BLaER1 treated with 17β-estradiol and CSF1 and Interleukin-3, amounts not matched to agents 10 nM and 100 nM (cell line): ENCODE results near the gene FAM83E.
A peak's percentile ranks its signal among the peaks of the same experiment; 100 is the strongest.

ENCODE experiments used
- H3K27ac ChIP-seq, 11 experiments: shearing (Covaris generic); formaldehyde crosslinking; 2 replicates each; pipeline ENCODE4 v1.8.1; 2022
- H3K27me3 ChIP-seq, 11 experiments: shearing (Covaris generic); formaldehyde crosslinking; 2 replicates each; pipeline ENCODE4 v1.8.1; 2022
- H3K36me3 ChIP-seq, 11 experiments: shearing (Covaris generic); formaldehyde crosslinking; 2 replicates each; pipeline ENCODE4 v1.8.1; 2022
- H3K4me1 ChIP-seq, 10 experiments: shearing (Covaris generic); formaldehyde crosslinking; 2 replicates each; pipeline ENCODE4 v1.8.1; 2022
- H3K4me2 ChIP-seq, 11 experiments: shearing (Covaris generic); formaldehyde crosslinking; 2 replicates each; pipeline ENCODE4 v1.8.1; 2022
- H3K4me3 ChIP-seq, 10 experiments: shearing (Covaris generic); formaldehyde crosslinking; 2 replicates each; pipeline ENCODE4 v1.8.1; 2022
- H3K9ac ChIP-seq, 11 experiments: shearing (Covaris generic); formaldehyde crosslinking; 2 replicates each; pipeline ENCODE4 v1.8.1; 2022
- H3K9me3 ChIP-seq, 11 experiments: shearing (Covaris generic); formaldehyde crosslinking; replicated peaks in 1 of 11; 2 replicates each; pipeline ENCODE4 v1.8.1; 2022
- H4K20me1 ChIP-seq, 11 experiments: shearing (Covaris generic); formaldehyde crosslinking; 2 replicates each; pipeline ENCODE4 v1.8.1; 2022
- Cebpa-rat ChIP-seq, 11 experiments: shearing (Covaris generic); IDR thresholded peaks; 2 replicates each; pipeline ENCODE4 v1.8.1; 2022

The FAM83E gene

GRCh38 chr19:48656840-48657474 lies 42.1 kb upstream of the FAM83E start:
- no peaks in the 10 kb centered on the region; a peak in 1 of 22 replicates for H3K9me3 ChIP-seq
- H3K4me1 ChIP-seq, result peaks cover 39 to 70% (median 57%) of the 10 kb centered on the region in 10 experiments
- H4K20me1 ChIP-seq, result no peaks in the 10 kb centered on the region
- no peak for TF ChIP-seq Cebpa-rat (IDR thresholded peaks at IDR 0.05)
- no peaks in the 10 kb centered on the region for H3K36me3 ChIP-seq
- peak overlapping the region in 2 of 11 experiments; percentile 4 to 26; a peak in 2 of 22 replicates for H3K4me2 ChIP-seq
- H3K4me3 ChIP-seq, result no peak overlapping the region
- no peak overlapping the region for H3K9ac ChIP-seq
- no peaks in the 10 kb centered on the region for H3K27me3 ChIP-seq
- H3K27ac ChIP-seq, result peak overlapping the region in 2 of 11 experiments; percentile 3 to 34; a peak in 2 of 22 replicates

DNA sequence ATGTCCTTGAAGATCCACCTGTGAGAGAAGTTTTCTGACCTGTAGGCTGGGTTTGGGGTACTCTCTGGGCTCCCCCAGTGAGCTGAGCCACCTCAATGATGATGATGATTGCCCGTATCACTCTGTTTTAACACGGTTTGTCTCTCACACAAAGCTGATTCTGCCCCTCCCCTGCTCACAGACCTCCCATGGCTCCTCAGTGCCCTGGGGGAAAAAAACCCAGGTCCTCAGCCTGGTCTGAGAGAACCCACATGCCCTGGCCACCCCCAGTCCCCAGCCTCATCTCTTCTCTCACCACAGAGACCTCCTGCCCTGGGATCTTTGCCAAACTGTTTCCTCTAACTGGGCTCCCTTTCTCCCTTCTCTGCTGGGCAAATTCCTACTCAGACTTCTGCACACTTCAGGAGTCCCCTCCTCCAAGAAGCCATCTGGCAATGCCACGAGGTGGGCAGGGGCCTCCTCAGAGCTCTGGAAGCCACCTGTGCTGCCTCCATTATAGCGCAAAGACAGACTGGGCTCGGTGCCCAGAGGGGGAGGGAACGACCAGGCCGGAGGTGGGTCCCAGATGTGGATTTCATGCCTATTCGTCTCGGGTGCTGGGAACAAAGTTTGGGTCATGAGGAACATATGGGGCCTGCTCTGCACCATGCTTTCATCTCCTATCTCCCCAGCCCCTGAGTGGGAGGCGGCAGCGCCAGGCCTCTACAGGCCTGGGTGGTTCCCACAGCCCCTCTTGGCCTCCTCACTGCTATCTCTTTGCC lies 39.6 kb upstream of the FAM83E start:
- peak overlapping the region in 9 of 11 experiments; percentile 15 to 100 (median 94); a peak in 20 of 22 replicates for H3K27ac ChIP-seq

GRCh38 chr19:48651683-48652048 lies 36.8 kb upstream of the FAM83E start:
- H3K4me3 ChIP-seq, result no peak overlapping the region
- H3K4me2 ChIP-seq, result peak overlapping the region in 10 of 11 experiments; percentile 27 to 83 (median 63); a peak in 18 of 22 replicates
- peak overlapping the region in 10 of 11 experiments; percentile 12 to 100 (median 96); a peak in 19 of 22 replicates for H3K27ac ChIP-seq
- peak overlapping the region in 8 of 11 experiments; percentile 17 to 58 (median 50); a peak in 11 of 22 replicates for H3K9ac ChIP-seq
- H3K36me3 ChIP-seq, result no peaks in the 10 kb centered on the region
- no peak for TF ChIP-seq Cebpa-rat (IDR thresholded peaks at IDR 0.05)
- no peaks in the 10 kb centered on the region for H3K27me3 ChIP-seq
- H3K9me3 ChIP-seq, result no peaks in the 10 kb centered on the region
- peaks cover 67 to 85% (median 81%) of the 10 kb centered on the region in 10 experiments for H3K4me1 ChIP-seq
- H4K20me1 ChIP-seq, result no peaks in the 10 kb centered on the region

More for the DNA sequence above, 39.6 kb upstream of the FAM83E start:
- H3K4me1 ChIP-seq, result peaks cover 47 to 73% (median 61%) of the 10 kb centered on the region in 10 experiments
- no peaks in the 10 kb centered on the region for H3K9me3 ChIP-seq
- no peaks in the 10 kb centered on the region for H3K36me3 ChIP-seq
- no peaks in the 10 kb centered on the region for H3K27me3 ChIP-seq
- peak overlapping the region; percentile 23 to 78 (median 64); a peak in 21 of 22 replicates for H3K4me2 ChIP-seq
- TF ChIP-seq Cebpa-rat (IDR thresholded peaks at IDR 0.05), result no peak
- H3K4me3 ChIP-seq, result no peak overlapping the region
- peak overlapping the region in 10 of 11 experiments; percentile 1 to 68 (median 50); a peak in 17 of 22 replicates for H3K9ac ChIP-seq
- no peaks in the 10 kb centered on the region for H4K20me1 ChIP-seq

DNA sequence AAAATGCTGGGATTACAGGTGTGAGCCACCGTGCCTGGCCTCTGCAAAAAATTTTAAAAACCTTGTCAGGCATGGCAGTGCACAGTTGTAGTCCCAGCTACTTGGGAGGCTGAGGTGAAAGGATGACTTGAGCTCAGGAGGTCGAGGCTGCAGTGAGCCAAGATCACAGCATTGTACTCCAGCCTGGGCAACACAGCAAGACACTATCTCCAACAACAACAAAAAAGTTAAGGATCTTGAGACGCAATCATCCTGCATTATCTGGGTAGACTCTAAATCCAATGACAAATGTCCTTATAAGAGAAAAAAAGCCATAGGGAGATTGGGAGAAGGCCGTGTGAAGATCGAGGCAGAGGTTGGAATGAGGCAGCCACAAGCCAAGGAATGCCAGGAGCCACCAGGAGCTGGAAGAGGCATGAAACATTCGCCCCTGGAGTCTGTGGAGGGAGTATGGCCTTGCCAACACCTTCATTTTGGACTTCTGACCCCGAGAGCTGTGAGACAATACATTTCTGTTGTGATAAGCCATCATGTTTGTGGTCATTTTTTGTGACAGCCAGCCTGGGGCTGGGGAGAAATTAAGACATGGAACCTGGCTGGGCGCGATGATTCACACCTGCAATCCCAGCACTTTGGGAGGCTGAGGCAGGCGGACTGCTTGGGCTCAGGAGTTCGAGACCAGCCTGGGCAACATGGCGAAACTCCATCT lies 36.3 kb upstream of the FAM83E start:
- H3K4me3 ChIP-seq, result no peak overlapping the region
- no peaks in the 10 kb centered on the region for H4K20me1 ChIP-seq
- no peaks in the 10 kb centered on the region for H3K27me3 ChIP-seq
- no peaks in the 10 kb centered on the region for H3K36me3 ChIP-seq
- no peak for TF ChIP-seq Cebpa-rat (IDR thresholded peaks at IDR 0.05)
- H3K9me3 ChIP-seq, result no peaks in the 10 kb centered on the region
- H3K27ac ChIP-seq, result peak overlapping the region in 10 of 11 experiments; percentile 0 to 100 (median 96); a peak in 19 of 22 replicates
- peak overlapping the region in 9 of 11 experiments; percentile 62 to 88 (median 77); a peak in 15 of 22 replicates for H3K4me2 ChIP-seq
- H3K4me1 ChIP-seq, result peaks cover 67 to 87% (median 80%) of the 10 kb centered on the region in 10 experiments
- peak overlapping the region in 6 of 11 experiments; percentile 18 to 92 (median 86); a peak in 9 of 22 replicates for H3K9ac ChIP-seq

DNA sequence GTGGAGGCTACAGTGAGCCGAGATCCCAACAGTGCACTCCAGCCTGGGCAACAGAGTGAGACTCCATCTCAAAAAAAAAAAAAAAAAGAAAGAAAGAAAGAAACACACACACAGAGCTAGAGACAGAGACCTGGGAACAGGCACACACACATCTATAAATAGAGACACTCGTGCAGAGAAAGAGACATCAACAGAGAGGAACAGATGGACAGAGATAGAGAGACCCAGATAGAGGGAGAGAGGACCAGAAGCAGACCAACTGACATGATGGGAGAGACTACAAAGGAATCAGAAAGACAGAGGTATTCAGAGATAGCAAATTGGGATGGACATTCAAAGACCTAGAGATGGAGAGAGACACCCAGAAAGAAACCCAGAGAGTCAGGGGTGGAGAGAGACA lies 33.3 kb upstream of the FAM83E start:
- peak overlapping the region; percentile 94 to 100 (median 97) for H3K27ac ChIP-seq

GRCh38 chr19:48646722-48647216 lies 31.9 kb upstream of the FAM83E start:
- Histone ChIP-seq H3K4me2 (peak overlapping the region; percentile 72 to 100 (median 98)), H3K4me3 (peak overlapping the region in 9 of 10 experiments; percentile 60 to 71 (median 64); a peak in 13 of 20 replicates), H4K20me1 (no peaks in the 10 kb centered on the region), H3K36me3 (no peaks in the 10 kb centered on the region), H3K27ac (peak overlapping the region; percentile 82 to 100 (median 97); a peak in 21 of 22 replicates), H3K4me1 (peaks cover 53 to 80% (median 75%) of the 10 kb centered on the region in 10 experiments), H3K9ac (peak overlapping the region; percentile 82 to 92 (median 87); a peak in 21 of 22 replicates), H3K27me3 (no peaks in the 10 kb centered on the region), H3K9me3 (no peaks in the 10 kb centered on the region)
- TF ChIP-seq Cebpa-rat (IDR thresholded peaks at IDR 0.05), result no peak

More for the DNA sequence above, 33.3 kb upstream of the FAM83E start:
- Histone ChIP-seq H3K9me3 (no peaks in the 10 kb centered on the region), H4K20me1 (no peaks in the 10 kb centered on the region), H3K4me2 (peak overlapping the region; percentile 62 to 88 (median 77)), H3K4me1 (peaks cover 64 to 86% (median 83%) of the 10 kb centered on the region in 10 experiments), H3K9ac (peak overlapping the region; percentile 81 to 92 (median 84); a peak in 21 of 22 replicates), H3K27me3 (no peaks in the 10 kb centered on the region), H3K36me3 (no peaks in the 10 kb centered on the region), H3K4me3 (peak overlapping the region in 3 of 10 experiments; percentile 21 to 27 (median 23); a peak in 4 of 20 replicates)
- no peak for TF ChIP-seq Cebpa-rat (IDR thresholded peaks at IDR 0.05)

GRCh38 chr19:48646001-48646721 lies 31.3 kb upstream of the FAM83E start, which contains the start of gene CA11:
TSS of gene CA11 (minus strand) at chr19:48646187. CDS start at chr19:48645632, 555 bp downstream.
- TF ChIP-seq Cebpa-rat (IDR thresholded peaks at IDR 0.05), result no peak
- Histone ChIP-seq H3K9ac (peak within 1 kb of the TSS; percentile 82 to 92 (median 87)), H4K20me1 (no peaks in the 10 kb centered on the region), H3K4me1 (peaks cover 49 to 73% (median 69%) of the 10 kb centered on the region in 10 experiments), H3K36me3 (no peaks in the 10 kb centered on the region), H3K27ac (peak within 1 kb of the TSS; percentile 82 to 100 (median 97)), H3K9me3 (no peaks in the 10 kb centered on the region), H3K27me3 (no peaks in the 10 kb centered on the region), H3K4me2 (peak within 1 kb of the TSS; percentile 94 to 100 (median 100)), H3K4me3 (peak within 1 kb of the TSS; percentile 60 to 71 (median 64))

GRCh38 chr19:48645620-48646000 lies 30.7 kb upstream of the FAM83E start:
- Histone ChIP-seq H3K27ac (peak overlapping the region; percentile 81 to 99 (median 89)), H3K4me1 (peaks cover 44 to 68% (median 64%) of the 10 kb centered on the region in 10 experiments)

More at GRCh38 chr19:48645620-48646000, 30.7 kb upstream of the FAM83E start:
- H3K9ac ChIP-seq, result peak overlapping the region; percentile 78 to 87 (median 84)
- no peaks in the 10 kb centered on the region for H3K36me3 ChIP-seq
- H3K4me3 ChIP-seq, result peak overlapping the region; percentile 60 to 71 (median 64)
- H3K27me3 ChIP-seq, result no peaks in the 10 kb centered on the region
- no peak for TF ChIP-seq Cebpa-rat (IDR thresholded peaks at IDR 0.05)
- H3K4me2 ChIP-seq, result peak overlapping the region; percentile 94 to 100 (median 100)
- no peaks in the 10 kb centered on the region for H3K9me3 ChIP-seq
- H4K20me1 ChIP-seq, result no peaks in the 10 kb centered on the region
